Measurements from ENCODE around the gene AHRR.
A peak's percentile ranks its signal among the peaks of the same experiment; 100 is the strongest.

The AHRR gene

GRCh38 chr5:317086-317811 is 4.3 kb upstream of the AHRR start:
- TF ChIP-seq REST (IDR thresholded peaks at IDR 0.05; ENCODE audit: low read depth) (no peak), EGR1 (IDR thresholded peaks at IDR 0.05) (no peak), ZBTB7A (IDR thresholded peaks at IDR 0.05; ENCODE audit: low read depth) (peak; percentile 91), NFIC (IDR thresholded peaks at IDR 0.05) (no peak), CREB1 (IDR thresholded peaks at IDR 0.05; ENCODE audit: low read depth) (no peak), TCF12 (IDR thresholded peaks at IDR 0.05; ENCODE audit: low read depth) (0 out of 2 replicates have a peak, but pooled peaks have one; percentile 21), CEBPB (IDR thresholded peaks at IDR 0.05) (no peak), RAD21 (IDR thresholded peaks at IDR 0.05; ENCODE audit: low read depth) (peak; percentile 87)
- TF ChIP-seq, protein P1, sequence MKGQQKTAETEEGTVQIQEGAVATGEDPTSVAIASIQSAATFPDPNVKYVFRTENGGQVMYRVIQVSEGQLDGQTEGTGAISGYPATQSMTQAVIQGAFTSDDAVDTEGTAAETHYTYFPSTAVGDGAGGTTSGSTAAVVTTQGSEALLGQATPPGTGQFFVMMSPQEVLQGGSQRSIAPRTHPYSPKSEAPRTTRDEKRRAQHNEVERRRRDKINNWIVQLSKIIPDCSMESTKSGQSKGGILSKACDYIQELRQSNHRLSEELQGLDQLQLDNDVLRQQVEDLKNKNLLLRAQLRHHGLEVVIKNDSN (IDR thresholded peaks at IDR 0.05) = peak; percentile 55; the same call in 1 of the 2 replicates
- TF ChIP-seq, protein P2, sequence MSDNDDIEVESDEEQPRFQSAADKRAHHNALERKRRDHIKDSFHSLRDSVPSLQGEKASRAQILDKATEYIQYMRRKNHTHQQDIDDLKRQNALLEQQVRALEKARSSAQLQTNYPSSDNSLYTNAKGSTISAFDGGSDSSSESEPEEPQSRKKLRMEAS (IDR thresholded peaks at IDR 0.05) = peak; percentile 49; the same call in 1 of the 2 replicates

DNA sequence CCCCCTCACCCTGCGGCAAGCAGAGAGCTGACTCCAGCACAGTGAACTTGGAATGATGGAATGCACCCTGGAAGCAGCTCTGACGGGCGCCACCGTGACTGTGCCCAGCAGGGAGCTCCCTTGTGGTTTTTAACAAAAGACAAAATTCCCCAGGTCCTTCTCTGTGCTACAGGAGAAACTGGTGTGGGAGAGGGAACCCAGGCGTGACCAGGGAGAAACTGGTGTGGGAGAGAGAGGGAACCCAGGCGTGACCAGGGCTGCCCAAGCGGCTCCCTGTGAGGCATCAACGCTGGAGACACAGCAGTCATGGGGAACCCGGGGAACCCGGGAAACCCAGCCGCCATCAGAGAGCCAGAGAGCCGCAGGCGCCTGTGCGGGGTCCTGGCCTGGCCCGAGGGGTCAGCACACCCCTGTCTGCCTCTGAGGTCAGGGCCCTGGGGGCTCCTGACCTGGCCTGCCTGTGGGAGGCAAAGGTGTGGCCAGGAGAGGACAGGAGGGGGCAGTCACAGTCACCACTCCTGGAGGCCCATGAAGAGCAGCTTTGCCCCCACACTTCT is 3.1 kb upstream of the AHRR start:
- no peak for TF ChIP-seq CEBPB (IDR thresholded peaks at IDR 0.05)
- TF ChIP-seq, protein P2 (IDR thresholded peaks at IDR 0.05) = no peak; the same call in none of the 2 replicates
- TF ChIP-seq FOXM1 (IDR thresholded peaks at IDR 0.05; ENCODE audit: borderline replicate concordance, low read depth) = peak; percentile 67; the same call in 1 of the 2 replicates
- TF ChIP-seq CREB1 (IDR thresholded peaks at IDR 0.05; ENCODE audit: low read depth) = no peak
- TF ChIP-seq TCF12 (IDR thresholded peaks at IDR 0.05; ENCODE audit: low read depth) = peak; percentile 90
- no peak for TF ChIP-seq ZBTB7A (IDR thresholded peaks at IDR 0.05; ENCODE audit: low read depth)
- no peak for TF ChIP-seq RAD21 (IDR thresholded peaks at IDR 0.05; ENCODE audit: low read depth)
- peak; percentile 84 for TF ChIP-seq EP300 (IDR thresholded peaks at IDR 0.05; ENCODE audit: borderline replicate concordance)
- TF ChIP-seq, protein P1 (IDR thresholded peaks at IDR 0.05) = no peak
- TF ChIP-seq EGR1 (IDR thresholded peaks at IDR 0.05) = peak; percentile 20; the same call in 1 of the 2 replicates
- TF ChIP-seq YY1 (IDR thresholded peaks at IDR 0.05; ENCODE audit: low read depth) = no peak
- peak; percentile 93 for TF ChIP-seq TEAD4 (IDR thresholded peaks at IDR 0.05)
- TF ChIP-seq TAF1 (IDR thresholded peaks at IDR 0.05; ENCODE audit: low read depth) = no peak
- TF ChIP-seq NFIC (IDR thresholded peaks at IDR 0.05) = peak; percentile 70
- TF ChIP-seq REST (IDR thresholded peaks at IDR 0.05; ENCODE audit: low read depth) = no peak

DNA sequence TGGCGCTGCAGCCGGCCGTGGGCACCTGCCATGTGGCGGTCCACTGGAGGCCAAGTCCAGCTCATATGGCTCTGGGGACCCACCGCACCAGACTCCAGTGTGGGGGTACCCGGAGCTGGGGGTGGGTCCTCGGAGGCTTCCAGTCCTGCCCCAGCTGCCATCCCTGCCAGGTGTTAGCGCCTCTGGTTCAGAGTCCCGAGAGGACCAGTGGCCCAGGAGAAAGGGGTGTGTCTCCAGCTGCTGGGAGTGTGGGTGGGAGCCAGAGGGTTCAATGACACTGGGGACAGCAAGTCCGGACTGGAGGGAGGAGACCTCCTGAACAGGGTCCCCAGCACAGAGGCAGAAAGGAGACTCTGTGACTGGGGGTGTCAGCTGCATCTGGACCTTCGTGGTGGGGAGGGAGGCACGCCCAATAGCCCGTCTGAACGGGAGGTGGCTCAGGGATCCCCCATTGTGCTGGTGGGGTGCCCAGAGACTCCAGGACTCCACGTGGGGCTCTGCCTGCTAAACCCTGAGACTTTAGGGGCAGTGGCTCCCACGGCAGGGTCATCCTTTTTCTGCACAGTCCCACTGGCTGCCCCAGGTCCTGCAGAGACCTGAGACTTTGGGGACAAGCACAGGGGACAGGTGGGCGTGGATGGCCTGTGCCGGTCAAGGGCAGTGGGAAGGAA is 2.4 kb upstream of the AHRR start:
- TF ChIP-seq, protein P2 (IDR thresholded peaks at IDR 0.05) = peak; percentile 7
- no peak for TF ChIP-seq EGR1 (IDR thresholded peaks at IDR 0.05)
- 0 out of 2 replicates have a peak, but pooled peaks have one; percentile 34 for TF ChIP-seq ZBTB7A (IDR thresholded peaks at IDR 0.05; ENCODE audit: low read depth)
- no peak for TF ChIP-seq CEBPB (IDR thresholded peaks at IDR 0.05)
- no peak for TF ChIP-seq CREB1 (IDR thresholded peaks at IDR 0.05; ENCODE audit: low read depth)

DNA sequence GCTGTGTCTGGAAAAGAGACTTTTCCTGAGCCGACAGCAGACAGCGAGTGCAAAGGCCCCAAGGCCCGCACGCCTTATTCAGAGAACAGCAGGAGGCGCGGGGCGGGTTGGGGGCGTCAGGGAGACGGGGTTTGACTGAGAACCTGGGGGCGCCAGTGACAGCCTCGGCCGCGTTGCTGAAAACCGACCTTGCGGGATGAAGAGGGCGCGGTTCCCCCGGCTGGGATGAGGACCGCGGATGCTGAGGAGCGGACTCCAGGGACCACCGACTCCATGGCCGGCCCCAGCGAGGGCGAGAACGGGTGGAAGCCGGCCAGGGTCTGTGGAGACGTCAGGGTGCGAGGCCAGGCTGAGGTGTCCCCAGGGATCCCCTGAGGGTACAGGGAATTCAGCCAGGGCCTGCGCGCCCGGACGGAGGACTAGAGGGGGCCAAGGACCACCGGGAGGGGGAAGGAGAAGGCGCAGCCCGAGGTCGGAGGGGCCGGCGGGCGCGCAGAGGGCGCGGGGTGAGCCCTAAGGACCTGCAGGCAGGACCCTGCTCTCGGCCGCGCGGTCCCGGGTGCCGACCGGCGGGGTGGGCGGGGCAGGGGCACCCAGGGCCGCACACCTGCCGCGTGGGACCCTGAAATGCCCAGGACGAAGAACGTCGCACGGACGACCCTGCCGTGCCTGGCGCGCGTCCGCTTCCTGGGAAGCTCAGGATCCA is 837 bp upstream of the AHRR start:
- TF ChIP-seq, protein P2 (IDR thresholded peaks at IDR 0.05) = no peak
- no peak for TF ChIP-seq YY1 (IDR thresholded peaks at IDR 0.05; ENCODE audit: low read depth)
- no peak for TF ChIP-seq EGR1 (IDR thresholded peaks at IDR 0.05)
- TF ChIP-seq ZBTB7A (IDR thresholded peaks at IDR 0.05; ENCODE audit: low read depth) = no peak
- TF ChIP-seq, protein P1 (IDR thresholded peaks at IDR 0.05) = no peak
- no peak for TF ChIP-seq TEAD4 (IDR thresholded peaks at IDR 0.05)
- TF ChIP-seq EP300 (IDR thresholded peaks at IDR 0.05; ENCODE audit: borderline replicate concordance) = no peak
- no peak for TF ChIP-seq CREB1 (IDR thresholded peaks at IDR 0.05; ENCODE audit: low read depth)
- TF ChIP-seq REST (IDR thresholded peaks at IDR 0.05; ENCODE audit: low read depth) = no peak
- TF ChIP-seq NFIC (IDR thresholded peaks at IDR 0.05) = no peak
- no peak for TF ChIP-seq RAD21 (IDR thresholded peaks at IDR 0.05; ENCODE audit: low read depth)
- no peak for TF ChIP-seq TCF12 (IDR thresholded peaks at IDR 0.05; ENCODE audit: low read depth)
- no peak for TF ChIP-seq FOXM1 (IDR thresholded peaks at IDR 0.05; ENCODE audit: borderline replicate concordance, low read depth)
- TF ChIP-seq TAF1 (IDR thresholded peaks at IDR 0.05; ENCODE audit: low read depth) = no peak
- no peak for TF ChIP-seq CEBPB (IDR thresholded peaks at IDR 0.05)
